ENCODE measurements around the gene DCLK1.

DNA sequence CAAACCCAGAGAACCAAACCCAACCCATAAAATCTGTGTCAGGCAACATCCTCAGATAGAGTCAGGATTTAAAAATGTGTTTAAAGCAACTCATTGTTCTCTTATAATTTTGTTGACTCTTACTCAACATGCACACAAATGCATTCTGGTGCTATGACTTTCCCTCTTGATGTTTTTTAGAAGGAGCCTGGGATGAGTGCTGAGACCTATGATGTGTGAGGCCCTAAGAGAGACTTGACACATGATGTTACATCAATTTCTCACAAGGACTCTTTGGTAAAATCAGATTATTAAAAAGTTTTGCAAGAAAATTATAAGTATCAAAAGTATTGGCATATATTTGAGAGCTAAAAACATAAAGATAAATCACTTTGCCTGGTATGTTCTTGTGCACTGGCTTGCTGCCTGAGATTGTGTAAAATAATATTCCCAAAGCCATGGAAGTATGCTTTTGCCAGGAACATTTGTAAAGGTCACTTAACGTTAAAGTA is 173.9 kb downstream of the DCLK1 start:
- TF ChIP-seq, protein P1, sequence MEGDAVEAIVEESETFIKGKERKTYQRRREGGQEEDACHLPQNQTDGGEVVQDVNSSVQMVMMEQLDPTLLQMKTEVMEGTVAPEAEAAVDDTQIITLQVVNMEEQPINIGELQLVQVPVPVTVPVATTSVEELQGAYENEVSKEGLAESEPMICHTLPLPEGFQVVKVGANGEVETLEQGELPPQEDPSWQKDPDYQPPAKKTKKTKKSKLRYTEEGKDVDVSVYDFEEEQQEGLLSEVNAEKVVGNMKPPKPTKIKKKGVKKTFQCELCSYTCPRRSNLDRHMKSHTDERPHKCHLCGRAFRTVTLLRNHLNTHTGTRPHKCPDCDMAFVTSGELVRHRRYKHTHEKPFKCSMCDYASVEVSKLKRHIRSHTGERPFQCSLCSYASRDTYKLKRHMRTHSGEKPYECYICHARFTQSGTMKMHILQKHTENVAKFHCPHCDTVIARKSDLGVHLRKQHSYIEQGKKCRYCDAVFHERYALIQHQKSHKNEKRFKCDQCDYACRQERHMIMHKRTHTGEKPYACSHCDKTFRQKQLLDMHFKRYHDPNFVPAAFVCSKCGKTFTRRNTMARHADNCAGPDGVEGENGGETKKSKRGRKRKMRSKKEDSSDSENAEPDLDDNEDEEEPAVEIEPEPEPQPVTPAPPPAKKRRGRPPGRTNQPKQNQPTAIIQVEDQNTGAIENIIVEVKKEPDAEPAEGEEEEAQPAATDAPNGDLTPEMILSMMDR (IDR thresholded peaks at IDR 0.05), result no peak
- no peak for TF ChIP-seq POLR2A (IDR thresholded peaks at IDR 0.05)

All from uterus (tissue), 2 donors.